ENCODE measurements around the gene CHIC2. TPM values are rescaled to one million over a fixed set of nuclear protein-coding genes. Genes with fewer than 3 reads are reported as not detected.

Gene CHIC2
- total and polyA plus RNA-seq, 2 of the 8 experiments (the other 6 are each of a cell fraction or from before 2014, with no cell fraction given): 4.5 to 10.9 TPM

DNA sequence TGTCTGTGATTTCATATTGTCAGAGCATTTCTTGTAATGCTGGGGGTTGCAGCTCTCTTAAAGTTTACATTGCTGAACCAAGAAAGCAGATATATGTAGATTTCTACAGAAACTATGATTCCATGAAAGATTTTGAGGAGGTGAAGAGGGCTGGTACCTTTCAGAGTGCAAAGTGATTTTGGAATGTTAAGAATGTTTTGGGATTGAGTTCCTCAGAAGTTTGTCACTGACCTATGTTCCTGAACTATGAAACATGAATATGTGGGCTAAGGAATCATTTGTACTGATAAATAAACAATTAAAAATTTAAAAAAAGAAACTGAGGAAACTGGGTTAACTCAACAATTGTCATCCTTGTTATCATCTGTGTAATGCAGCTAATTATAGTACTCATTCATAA is 12.3 kb upstream of the CHIC2 start (continued):
- TF ChIP-seq, protein P1, sequence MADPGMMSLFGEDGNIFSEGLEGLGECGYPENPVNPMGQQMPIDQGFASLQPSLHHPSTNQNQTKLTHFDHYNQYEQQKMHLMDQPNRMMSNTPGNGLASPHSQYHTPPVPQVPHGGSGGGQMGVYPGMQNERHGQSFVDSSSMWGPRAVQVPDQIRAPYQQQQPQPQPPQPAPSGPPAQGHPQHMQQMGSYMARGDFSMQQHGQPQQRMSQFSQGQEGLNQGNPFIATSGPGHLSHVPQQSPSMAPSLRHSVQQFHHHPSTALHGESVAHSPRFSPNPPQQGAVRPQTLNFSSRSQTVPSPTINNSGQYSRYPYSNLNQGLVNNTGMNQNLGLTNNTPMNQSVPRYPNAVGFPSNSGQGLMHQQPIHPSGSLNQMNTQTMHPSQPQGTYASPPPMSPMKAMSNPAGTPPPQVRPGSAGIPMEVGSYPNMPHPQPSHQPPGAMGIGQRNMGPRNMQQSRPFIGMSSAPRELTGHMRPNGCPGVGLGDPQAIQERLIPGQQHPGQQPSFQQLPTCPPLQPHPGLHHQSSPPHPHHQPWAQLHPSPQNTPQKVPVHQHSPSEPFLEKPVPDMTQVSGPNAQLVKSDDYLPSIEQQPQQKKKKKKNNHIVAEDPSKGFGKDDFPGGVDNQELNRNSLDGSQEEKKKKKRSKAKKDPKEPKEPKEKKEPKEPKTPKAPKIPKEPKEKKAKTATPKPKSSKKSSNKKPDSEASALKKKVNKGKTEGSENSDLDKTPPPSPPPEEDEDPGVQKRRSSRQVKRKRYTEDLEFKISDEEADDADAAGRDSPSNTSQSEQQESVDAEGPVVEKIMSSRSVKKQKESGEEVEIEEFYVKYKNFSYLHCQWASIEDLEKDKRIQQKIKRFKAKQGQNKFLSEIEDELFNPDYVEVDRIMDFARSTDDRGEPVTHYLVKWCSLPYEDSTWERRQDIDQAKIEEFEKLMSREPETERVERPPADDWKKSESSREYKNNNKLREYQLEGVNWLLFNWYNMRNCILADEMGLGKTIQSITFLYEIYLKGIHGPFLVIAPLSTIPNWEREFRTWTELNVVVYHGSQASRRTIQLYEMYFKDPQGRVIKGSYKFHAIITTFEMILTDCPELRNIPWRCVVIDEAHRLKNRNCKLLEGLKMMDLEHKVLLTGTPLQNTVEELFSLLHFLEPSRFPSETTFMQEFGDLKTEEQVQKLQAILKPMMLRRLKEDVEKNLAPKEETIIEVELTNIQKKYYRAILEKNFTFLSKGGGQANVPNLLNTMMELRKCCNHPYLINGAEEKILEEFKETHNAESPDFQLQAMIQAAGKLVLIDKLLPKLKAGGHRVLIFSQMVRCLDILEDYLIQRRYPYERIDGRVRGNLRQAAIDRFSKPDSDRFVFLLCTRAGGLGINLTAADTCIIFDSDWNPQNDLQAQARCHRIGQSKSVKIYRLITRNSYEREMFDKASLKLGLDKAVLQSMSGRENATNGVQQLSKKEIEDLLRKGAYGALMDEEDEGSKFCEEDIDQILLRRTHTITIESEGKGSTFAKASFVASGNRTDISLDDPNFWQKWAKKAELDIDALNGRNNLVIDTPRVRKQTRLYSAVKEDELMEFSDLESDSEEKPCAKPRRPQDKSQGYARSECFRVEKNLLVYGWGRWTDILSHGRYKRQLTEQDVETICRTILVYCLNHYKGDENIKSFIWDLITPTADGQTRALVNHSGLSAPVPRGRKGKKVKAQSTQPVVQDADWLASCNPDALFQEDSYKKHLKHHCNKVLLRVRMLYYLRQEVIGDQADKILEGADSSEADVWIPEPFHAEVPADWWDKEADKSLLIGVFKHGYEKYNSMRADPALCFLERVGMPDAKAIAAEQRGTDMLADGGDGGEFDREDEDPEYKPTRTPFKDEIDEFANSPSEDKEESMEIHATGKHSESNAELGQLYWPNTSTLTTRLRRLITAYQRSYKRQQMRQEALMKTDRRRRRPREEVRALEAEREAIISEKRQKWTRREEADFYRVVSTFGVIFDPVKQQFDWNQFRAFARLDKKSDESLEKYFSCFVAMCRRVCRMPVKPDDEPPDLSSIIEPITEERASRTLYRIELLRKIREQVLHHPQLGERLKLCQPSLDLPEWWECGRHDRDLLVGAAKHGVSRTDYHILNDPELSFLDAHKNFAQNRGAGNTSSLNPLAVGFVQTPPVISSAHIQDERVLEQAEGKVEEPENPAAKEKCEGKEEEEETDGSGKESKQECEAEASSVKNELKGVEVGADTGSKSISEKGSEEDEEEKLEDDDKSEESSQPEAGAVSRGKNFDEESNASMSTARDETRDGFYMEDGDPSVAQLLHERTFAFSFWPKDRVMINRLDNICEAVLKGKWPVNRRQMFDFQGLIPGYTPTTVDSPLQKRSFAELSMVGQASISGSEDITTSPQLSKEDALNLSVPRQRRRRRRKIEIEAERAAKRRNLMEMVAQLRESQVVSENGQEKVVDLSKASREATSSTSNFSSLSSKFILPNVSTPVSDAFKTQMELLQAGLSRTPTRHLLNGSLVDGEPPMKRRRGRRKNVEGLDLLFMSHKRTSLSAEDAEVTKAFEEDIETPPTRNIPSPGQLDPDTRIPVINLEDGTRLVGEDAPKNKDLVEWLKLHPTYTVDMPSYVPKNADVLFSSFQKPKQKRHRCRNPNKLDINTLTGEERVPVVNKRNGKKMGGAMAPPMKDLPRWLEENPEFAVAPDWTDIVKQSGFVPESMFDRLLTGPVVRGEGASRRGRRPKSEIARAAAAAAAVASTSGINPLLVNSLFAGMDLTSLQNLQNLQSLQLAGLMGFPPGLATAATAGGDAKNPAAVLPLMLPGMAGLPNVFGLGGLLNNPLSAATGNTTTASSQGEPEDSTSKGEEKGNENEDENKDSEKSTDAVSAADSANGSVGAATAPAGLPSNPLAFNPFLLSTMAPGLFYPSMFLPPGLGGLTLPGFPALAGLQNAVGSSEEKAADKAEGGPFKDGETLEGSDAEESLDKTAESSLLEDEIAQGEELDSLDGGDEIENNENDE (IDR thresholded peaks at IDR 0.05; ENCODE audit: insufficient replicate concordance, low read length): no peak
- no peak for TF ChIP-seq SP2 (IDR thresholded peaks at IDR 0.05; ENCODE audit: low read length)
- TF ChIP-seq SIX5 (IDR thresholded peaks at IDR 0.05; ENCODE audit: low read depth, low read length): no peak
- TF ChIP-seq, protein P2, sequence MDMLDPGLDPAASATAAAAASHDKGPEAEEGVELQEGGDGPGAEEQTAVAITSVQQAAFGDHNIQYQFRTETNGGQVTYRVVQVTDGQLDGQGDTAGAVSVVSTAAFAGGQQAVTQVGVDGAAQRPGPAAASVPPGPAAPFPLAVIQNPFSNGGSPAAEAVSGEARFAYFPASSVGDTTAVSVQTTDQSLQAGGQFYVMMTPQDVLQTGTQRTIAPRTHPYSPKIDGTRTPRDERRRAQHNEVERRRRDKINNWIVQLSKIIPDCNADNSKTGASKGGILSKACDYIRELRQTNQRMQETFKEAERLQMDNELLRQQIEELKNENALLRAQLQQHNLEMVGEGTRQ (IDR thresholded peaks at IDR 0.05; ENCODE audit: low read length): no peak

All from H1 (cell line).